Fibroblast of lung (primary cell): ENCODE data around the gene ADCY5.

Source experiments
- EZH2 ChIP-seq: IDR thresholded peaks from 2 replicates; pipeline ENCODE4 v1.5.1; 2012; ENCODE audit warnings: low read length, control low read depth, mild to moderate bottlenecking; ENCODE audit errors: missing control alignments
- TF ChIP-seq, protein P1 (sequence below), 2 donors: IDR thresholded peaks in 1 of 2; conservative IDR thresholded peaks in 1 of 2; 1 replicate in 1 of 2; 2 replicates in 1 of 2; pipeline ENCODE4 v1.5.1; 2011 to 2012; ENCODE audit warnings: low read length in 2 of 2, control low read depth in 1 of 2, inconsistent platforms in 1 of 2, low read depth in 1 of 2, mild to moderate bottlenecking in 1 of 2

DNA sequence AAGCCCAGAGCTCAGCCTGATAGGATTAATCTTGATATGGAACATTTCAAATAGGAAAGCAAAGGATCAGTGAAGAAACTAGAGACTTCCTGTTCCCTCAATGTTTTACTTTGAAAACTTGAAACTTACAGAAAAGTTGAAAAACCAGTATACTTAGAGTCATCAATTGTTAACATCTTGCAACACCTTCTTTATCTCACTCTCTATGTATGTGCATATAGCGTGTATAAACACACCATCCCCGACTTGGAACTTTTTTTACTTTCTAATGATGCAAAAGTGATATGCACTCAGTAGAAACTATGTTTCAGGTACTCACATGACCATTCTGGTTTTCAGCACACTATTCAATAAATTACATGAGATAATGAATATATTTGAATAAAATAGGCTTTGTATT, 186.7 kb downstream of the ADCY5 start:
- TF ChIP-seq, protein P1, sequence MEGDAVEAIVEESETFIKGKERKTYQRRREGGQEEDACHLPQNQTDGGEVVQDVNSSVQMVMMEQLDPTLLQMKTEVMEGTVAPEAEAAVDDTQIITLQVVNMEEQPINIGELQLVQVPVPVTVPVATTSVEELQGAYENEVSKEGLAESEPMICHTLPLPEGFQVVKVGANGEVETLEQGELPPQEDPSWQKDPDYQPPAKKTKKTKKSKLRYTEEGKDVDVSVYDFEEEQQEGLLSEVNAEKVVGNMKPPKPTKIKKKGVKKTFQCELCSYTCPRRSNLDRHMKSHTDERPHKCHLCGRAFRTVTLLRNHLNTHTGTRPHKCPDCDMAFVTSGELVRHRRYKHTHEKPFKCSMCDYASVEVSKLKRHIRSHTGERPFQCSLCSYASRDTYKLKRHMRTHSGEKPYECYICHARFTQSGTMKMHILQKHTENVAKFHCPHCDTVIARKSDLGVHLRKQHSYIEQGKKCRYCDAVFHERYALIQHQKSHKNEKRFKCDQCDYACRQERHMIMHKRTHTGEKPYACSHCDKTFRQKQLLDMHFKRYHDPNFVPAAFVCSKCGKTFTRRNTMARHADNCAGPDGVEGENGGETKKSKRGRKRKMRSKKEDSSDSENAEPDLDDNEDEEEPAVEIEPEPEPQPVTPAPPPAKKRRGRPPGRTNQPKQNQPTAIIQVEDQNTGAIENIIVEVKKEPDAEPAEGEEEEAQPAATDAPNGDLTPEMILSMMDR (conservative IDR thresholded peaks at IDR 0.05 in 1 of 2, IDR thresholded peaks at IDR 0.05 in 1 of 2; ENCODE audit: low read depth in 1 of 2, low read length in 2 of 2), result no peak
- no peak for TF ChIP-seq EZH2
